SU-DHL-6 (cell line): ENCODE measurements around the gene ARHGAP29.

Experiments
- H2AFZ ChIP-seq: fragments of 200-600 bp; sonication (generic); 2 replicates; pipeline ENCODE4 v1.6.1; 2014; ENCODE audit warnings: low read depth, mild to moderate bottlenecking, moderate library complexity, mixed read lengths, antibody characterized with exemption, low read length; ENCODE audit not compliant: severe bottlenecking
- H3F3A ChIP-seq: fragments of 200-600 bp; shearing (Covaris generic); 2 replicates; pipeline ENCODE4 v1.6.0; 2016; ENCODE audit warnings: antibody characterized with exemption, mild to moderate bottlenecking; ENCODE audit not compliant: insufficient read depth
- H3K27ac ChIP-seq: fragments of 200-600 bp; sonication (generic); 2 replicates; pipeline ENCODE4 v1.5.1; 2016; ENCODE audit warnings: low read depth, mild to moderate bottlenecking, low read length, moderate library complexity, mixed read lengths
- H3K27me3 ChIP-seq: fragments of 200-600 bp; sonication (generic), shearing (Covaris generic); 2 replicates; pipeline ENCODE4 v1.6.0; 2014; ENCODE audit warnings: mild to moderate bottlenecking, low read length
- H3K36me3 ChIP-seq: fragments of 200-600 bp; sonication (generic); 2 replicates; pipeline ENCODE4 v1.6.1; 2014; ENCODE audit warnings: mild to moderate bottlenecking, low read length, mixed read lengths
- H3K4me2 ChIP-seq: fragments of 300-600, 200-600 bp; shearing (Covaris generic), sonication (generic); 2 replicates; pipeline ENCODE4 v1.6.0; 2014; ENCODE audit warnings: low read length, low read depth, mild to moderate bottlenecking; ENCODE audit not compliant: poor library complexity, severe bottlenecking
- H3K4me3 ChIP-seq: fragments of 200-600 bp; sonication (generic); 2 replicates; pipeline ENCODE4 v1.5.1; 2014; ENCODE audit warnings: antibody characterized with exemption, low read length, mild to moderate bottlenecking, mixed read lengths; ENCODE audit not compliant: insufficient read depth, poor library complexity, severe bottlenecking
- H3K79me2 ChIP-seq: fragments of 200-600 bp; sonication (generic); 2 replicates; pipeline ENCODE4 v1.6.1; 2014; ENCODE audit warnings: mild to moderate bottlenecking, low read length, moderate library complexity; ENCODE audit not compliant: insufficient read depth
- H3K9ac ChIP-seq: fragments of 200-600 bp; sonication (generic); 2 replicates; pipeline ENCODE4 v1.7.0; 2014; ENCODE audit warnings: mild to moderate bottlenecking, low read length
- H3K9me2 ChIP-seq: fragments of 200-600 bp; sonication (generic); replicated peaks from 2 replicates; pipeline ENCODE4 v1.6.1; 2014; ENCODE audit warnings: low read length; ENCODE audit not compliant: insufficient read depth
- H3K9me3 ChIP-seq: fragments of 200-600 bp; sonication (generic); 2 replicates; pipeline ENCODE4 v1.6.1; 2014; ENCODE audit warnings: low read length, mixed read lengths; ENCODE audit not compliant: insufficient read depth
- H4K20me1 ChIP-seq: fragments of 200-600 bp; sonication (generic); 2 replicates; pipeline ENCODE4 v1.6.1; 2014; ENCODE audit warnings: low read depth, mild to moderate bottlenecking, antibody characterized with exemption, low read length, moderate library complexity, mixed read lengths
- CTCF ChIP-seq: fragments of 200-600 bp; sonication (generic); IDR thresholded peaks from one replicate; pipeline ENCODE4 v1.5.1; 2017; ENCODE audit warnings: antibody characterized with exemption, mild to moderate bottlenecking, low read length, moderate library complexity; ENCODE audit not compliant: insufficient read depth, poor library complexity, severe bottlenecking
- EZH2phosphoT487 ChIP-seq: fragments of 200-600 bp; sonication (generic), shearing (Covaris generic); conservative IDR thresholded peaks from 2 replicates; pipeline ENCODE4 v1.6.1; 2018; ENCODE audit warnings: mild to moderate bottlenecking, antibody characterized with exemption, low read length, moderate library complexity, mixed read lengths

ARHGAP29 gene

GRCh38 chr1:94194079-94194865 lies 43.1 kb downstream of the ARHGAP29 start:
- H3K27me3 ChIP-seq, result no peaks in the 10 kb centered on the region
- H3K9me2 ChIP-seq, result no peaks in the 10 kb centered on the region
- H2AFZ ChIP-seq, result no peak overlapping the region
- H3K27ac ChIP-seq, result no peak overlapping the region
- no peaks in the 10 kb centered on the region for H3K9me3 ChIP-seq
- H3K4me2 ChIP-seq, result no peak overlapping the region
- no peaks in the 10 kb centered on the region for H3K79me2 ChIP-seq
- no peaks in the 10 kb centered on the region for H3K36me3 ChIP-seq
- H3K4me3 ChIP-seq, result no peak overlapping the region
- TF ChIP-seq EZH2phosphoT487, result no peak
- no peak for TF ChIP-seq CTCF
- H3F3A ChIP-seq, result no peaks in the 10 kb centered on the region
- H3K9ac ChIP-seq, result no peak overlapping the region
- H4K20me1 ChIP-seq, result no peaks in the 10 kb centered on the region

DNA sequence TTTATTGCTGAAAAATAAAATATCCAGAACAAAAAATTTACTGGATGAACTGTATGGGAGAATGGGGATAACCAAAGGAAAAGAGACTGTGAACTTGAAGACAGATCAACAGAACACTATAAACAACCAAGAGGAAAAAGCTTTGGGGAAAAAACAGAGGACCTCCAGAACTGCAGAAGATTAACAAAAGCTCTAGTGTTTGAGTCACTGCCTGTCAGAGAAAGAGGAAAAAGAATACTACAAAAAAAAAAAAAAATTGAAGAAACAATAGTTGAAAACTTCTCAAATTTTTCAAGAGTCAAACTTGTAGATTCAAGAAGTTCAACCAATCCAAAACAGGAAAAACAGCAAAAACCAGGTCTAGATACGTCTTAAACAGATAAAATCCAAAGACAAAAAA lies 44.3 kb downstream of the ARHGAP29 start:
- Histone ChIP-seq H2AFZ (no peak overlapping the region), H3K9me2 (no peaks in the 10 kb centered on the region), H3K9ac (no peak overlapping the region), H3K9me3 (no peaks in the 10 kb centered on the region), H3K79me2 (no peaks in the 10 kb centered on the region), H3K36me3 (no peaks in the 10 kb centered on the region), H4K20me1 (no peaks in the 10 kb centered on the region), H3K4me3 (no peak overlapping the region), H3K27ac (no peak overlapping the region), H3K27me3 (no peaks in the 10 kb centered on the region), H3F3A (no peaks in the 10 kb centered on the region), H3K4me2 (no peak overlapping the region)
- TF ChIP-seq CTCF (no peak), EZH2phosphoT487 (no peak)

DNA sequence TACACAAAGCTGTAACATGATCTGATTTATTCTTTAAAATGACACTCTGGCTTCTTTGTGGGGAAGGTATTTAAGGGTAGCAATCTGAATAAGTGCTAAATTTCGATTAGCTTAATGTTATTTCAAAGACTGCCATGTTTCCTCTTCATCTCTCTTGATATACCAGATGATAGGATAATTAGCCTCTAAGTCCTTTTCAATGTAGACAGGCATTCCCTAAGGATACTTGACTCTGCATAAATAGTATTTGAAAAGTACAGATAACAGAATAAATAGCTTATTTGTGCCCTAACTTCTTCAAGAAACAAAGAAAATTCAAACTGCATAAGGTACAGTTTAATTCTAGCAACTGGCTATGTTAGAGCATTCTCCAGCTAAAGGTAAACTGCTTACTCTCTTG lies 46.2 kb downstream of the ARHGAP29 start:
- Histone ChIP-seq H3K9me3 (no peaks in the 10 kb centered on the region), H3K4me2 (no peak overlapping the region), H3K27ac (no peak overlapping the region), H3K79me2 (no peaks in the 10 kb centered on the region), H3K36me3 (no peaks in the 10 kb centered on the region), H2AFZ (no peak overlapping the region), H3K9me2 (no peaks in the 10 kb centered on the region), H3K27me3 (no peaks in the 10 kb centered on the region), H3F3A (no peaks in the 10 kb centered on the region), H3K9ac (no peak overlapping the region), H3K4me3 (no peak overlapping the region), H4K20me1 (no peaks in the 10 kb centered on the region)
- TF ChIP-seq EZH2phosphoT487, result no peak
- no peak for TF ChIP-seq CTCF
